COLO668 (cell line): ENCODE measurements around the gene GGCX.
"Not testable (repeated sequence)": the region's sequence is repeated elsewhere in the genome, so short reads cannot be mapped to it uniquely, and the experiment has no call there.

Experiments
- DNase-seq: peaks from one replicate; lab custom pipeline; 2025; ENCODE audit not compliant: unreplicated experiment; lab: John Stamatoyannopoulos, UW

Gene GGCX

DNA sequence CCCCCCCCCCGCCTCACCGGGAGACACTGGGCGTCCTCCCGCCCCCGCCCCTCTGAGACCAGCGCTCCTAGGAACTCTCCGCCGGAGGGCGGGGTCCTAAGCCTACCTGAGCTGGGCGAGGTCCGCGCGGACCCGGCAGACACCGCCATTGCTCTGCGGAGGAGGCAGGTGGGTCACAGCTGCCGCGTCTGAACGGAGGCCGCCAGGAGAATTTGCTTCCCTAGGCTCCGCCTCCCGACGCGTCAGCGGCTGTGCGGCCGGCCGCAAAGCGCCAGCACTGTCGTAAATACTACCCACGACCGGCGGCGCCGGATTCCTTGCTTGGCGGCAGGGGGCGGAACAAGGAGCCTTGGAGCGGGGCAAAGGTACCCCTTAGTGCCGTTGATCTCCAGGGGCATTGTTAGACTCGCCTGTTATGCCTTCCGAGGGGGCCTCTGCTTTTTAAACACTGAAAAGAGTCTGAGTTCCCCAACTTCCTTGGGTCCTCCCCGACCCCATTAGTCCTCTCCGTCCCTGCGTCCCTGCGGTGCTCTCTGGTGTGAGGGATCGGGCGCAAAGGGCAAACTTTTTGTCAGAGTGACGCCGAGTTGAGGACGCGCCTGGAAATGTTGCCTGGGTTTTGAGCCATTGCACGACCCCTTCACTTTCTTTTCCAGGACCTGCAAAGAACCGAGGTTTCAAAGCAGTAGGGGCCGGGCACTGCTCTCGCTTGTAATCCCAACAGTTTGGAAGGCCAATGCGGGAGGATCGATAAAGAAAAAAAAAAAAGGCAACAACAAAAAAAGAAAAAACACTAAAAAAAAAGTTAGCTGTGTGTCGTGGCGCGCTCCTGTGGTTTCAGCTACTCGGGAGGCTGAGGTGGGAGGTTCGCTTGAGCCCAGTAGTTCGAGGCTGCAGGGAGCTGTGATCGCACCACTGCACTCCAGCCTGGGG lies at the start of gene GGCX:
TSS of gene GGCX (minus strand) at position 214 of the 933 bp plus-strand sequence. CDS start at position 149, 65 bp downstream.
- peak; percentile 97 for DNase-seq

DNA sequence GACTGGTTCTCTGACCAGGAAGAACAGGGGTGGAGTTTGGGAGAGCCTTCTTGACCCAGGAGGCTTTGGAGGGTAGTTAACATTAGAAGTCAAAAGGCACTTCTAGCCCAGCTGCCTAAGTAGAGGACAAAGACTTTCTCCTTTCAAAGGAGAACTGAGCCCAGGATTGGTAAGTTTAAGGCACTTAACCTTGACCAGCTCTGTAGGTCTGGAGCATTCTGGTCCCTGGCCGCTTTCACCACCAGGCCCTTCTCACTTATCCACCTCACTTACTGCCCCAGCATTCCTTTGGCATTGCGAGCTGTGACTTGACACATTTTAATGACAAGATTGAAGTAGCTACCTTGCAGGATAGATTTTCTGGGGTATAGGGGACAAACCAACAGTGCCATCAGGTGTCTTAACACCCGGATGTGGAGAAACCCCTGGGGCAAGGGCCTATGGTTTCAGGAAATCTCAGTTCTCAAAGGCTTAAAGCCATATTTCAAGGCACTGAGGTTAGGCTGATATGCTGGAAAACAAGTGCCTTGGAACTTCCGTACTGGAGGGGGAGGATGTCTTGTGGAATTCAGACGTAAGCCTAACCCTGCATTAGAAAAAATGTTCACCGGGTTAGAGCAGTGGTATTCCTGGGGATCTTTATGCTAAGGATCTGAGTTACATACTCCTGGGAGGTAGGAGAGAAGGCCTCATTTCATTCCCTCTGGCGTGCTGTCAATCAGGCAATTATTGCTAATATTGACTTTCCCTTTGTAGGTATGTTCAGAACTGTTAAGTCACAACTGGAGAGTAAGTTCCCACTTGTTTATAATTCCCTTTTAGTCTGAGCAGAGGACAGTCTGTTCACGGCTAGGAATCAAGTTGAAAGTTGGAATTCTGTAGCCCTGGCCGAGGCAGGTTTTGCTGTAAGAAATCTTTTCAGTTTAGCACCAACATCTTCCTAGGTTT lies 46.2 kb upstream of the GGCX start:
- no peak for DNase-seq

DNA sequence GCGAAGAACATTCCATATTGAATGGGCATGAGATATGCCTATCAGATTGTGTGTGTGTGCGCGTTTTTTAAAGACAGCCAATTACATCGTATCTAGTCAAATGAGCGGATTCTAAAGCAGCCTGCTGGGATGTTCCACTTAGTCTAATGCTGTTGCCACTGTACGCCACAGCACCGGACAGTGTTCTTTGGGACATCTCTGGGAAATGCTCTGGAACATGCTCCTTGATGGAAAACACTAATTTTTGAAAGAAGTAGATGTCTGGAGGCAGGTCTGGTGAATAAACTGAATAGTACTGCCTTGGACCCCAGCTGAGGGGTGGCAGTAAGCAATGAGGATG lies 44.8 kb upstream of the GGCX start:
- no peak for DNase-seq

DNA sequence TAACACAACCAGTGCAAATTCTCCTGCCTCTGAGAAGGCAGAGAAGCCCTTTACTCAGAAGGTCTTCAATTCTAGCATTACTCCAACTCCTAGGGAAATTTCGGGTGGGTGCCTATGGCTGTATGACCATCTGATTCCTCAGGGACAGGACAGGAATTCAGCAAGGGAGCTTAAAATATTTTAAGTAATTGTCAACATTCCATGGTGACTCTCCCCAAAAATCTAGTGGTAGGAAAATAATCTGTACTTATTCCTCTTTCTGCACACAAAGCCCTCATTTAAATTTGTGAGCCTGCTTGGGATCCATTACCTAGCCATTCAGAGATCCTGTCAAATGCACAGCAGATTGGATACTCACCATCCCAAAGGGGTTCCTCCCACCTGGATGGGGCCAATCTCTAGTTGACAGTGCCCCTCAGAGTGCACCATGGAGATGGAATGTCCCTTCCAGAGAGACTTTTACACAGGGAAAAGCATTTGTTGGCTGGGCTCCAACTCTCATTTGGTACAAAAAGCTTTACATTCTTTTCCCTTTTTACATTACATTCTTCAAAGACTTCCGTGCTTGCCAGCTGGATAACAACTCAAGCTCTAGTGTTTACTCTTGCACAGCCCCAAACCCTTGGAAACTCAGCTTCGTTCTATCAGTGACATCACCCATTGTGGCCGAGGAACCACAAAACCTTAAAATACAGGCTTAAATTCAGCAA lies 44.3 kb upstream of the GGCX start:
- no peak for DNase-seq

DNA sequence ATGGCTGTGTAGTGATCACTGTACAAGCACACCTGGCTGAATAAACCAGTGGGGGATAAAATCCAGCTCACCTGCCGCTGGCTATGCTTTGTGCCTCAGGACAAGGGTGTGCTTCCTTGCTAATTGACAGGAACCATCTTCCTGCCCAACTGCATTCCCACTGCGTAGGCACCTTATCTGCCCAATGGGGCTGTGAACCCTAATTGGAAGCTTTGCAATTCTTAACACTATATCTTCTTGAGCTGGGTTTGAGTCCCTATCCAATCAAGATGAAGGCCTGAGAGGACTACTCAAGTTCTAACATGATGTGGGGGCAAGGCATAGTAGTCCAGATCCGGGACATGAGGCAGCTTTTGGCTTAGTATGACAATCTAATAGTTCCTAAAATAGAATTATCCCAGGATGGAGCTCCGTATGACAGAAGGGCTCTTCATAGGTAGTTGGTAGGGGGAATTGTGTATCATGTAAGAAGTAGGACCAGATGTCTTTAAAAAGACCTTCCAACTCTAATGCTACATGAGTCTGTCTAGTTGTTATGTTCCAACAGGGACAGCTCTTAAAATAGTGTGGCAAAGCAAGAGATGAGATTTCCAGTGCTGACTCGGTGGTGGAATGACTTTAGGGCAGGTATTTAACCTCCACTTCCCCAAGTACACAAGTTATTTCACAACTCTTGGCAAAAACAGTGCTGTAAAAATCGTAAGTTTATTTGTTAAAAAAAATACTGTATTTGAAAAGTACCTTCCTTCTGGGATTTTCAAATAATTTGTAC lies 43.5 kb upstream of the GGCX start:
- peak; percentile 22 for DNase-seq

DNA sequence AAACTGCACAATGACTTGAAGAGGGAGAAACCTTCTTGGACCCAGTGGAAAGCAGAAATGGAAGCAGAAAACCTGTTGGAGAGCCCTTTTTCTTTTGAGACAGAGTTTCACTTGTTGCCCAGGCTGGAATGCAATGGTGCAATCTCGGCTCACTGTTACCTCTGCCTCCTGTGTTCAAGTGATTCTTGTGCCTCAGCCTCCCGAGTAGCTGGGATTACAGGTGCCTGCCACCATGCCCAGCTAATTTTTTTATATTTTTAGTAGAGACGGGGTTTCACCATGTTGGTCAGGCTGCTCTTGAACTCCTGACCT lies 42.8 kb upstream of the GGCX start:
- not testable (repeated sequence) for DNase-seq

DNA sequence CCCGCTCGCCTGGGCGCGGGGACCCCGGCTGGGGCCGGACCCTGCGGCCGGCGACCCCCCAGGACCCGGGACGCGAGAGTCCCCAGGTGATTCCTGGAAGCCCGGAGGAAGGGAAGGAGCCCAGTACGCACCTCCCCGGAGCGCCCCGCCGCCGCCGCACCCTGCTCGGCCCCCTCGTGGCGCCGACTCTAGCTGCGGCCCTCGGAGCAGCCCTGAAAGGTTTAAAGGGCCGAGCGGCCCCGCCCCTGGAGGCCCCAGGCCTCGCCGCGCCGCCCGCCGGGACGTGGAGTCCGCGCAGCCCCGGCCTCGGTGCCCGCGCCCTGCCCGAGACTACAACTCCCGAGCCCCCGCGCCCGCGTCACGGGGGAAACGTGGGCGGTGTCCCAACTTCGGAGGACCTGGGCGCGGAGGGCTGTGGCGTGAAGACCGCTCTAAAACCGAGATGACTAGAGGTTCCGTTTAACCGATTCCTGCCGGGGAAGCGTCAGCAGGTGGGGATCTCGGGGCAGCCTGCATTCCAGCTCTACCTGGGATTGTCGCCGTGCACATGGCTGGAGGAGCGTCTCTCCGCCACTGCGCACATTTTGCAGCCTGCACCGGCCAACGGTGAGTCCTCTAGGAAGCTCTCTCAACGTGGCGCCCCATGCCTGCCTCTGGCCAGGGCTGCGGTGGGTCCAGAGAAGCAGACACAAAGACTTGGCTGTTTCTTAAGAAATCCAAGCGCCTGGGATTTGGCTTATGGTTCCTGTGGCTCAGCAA lies 41.4 kb upstream of the GGCX start, which contains the start of gene TMEM150A:
TSS of gene TMEM150A (minus strand) at position 223 of the 759 bp plus-strand sequence. CDS start 750 bp downstream, outside the sequence.
- peak; percentile 98 for DNase-seq

DNA sequence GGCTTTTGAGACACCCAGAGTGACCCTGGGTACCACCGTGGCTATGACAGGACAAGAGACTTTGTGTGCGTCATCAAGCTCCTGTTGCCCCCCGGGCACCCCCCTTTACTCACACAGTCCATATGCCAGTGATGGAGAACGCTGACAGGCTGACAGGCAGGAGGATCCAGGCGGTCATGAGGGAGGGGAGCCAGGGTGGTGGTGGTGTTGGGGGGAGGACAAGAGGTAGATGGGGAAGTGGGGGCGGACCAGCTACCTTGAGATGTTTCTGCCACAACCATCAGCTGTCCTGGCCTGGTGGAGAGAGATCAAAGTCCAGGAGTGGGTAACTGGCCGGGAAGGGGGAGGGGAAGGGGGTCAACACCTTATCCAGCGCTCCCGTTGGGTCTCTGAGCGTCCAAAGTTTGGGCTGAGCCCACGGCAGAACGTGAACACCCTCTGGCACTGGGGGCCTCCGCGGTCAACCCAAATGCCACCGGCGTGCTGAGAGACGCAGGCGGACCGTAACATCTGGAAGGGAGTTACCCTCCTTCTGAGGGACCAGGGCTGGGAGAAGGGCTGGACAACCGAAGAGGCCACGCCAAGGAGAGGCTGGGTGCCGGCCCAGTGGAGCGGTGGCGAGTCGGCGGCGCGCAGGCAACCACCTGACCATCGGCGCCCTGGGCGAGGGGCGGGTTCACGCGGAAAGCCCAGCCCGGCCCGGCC lies 40.6 kb upstream of the GGCX start:
- DNase-seq: peak; percentile 67

DNA sequence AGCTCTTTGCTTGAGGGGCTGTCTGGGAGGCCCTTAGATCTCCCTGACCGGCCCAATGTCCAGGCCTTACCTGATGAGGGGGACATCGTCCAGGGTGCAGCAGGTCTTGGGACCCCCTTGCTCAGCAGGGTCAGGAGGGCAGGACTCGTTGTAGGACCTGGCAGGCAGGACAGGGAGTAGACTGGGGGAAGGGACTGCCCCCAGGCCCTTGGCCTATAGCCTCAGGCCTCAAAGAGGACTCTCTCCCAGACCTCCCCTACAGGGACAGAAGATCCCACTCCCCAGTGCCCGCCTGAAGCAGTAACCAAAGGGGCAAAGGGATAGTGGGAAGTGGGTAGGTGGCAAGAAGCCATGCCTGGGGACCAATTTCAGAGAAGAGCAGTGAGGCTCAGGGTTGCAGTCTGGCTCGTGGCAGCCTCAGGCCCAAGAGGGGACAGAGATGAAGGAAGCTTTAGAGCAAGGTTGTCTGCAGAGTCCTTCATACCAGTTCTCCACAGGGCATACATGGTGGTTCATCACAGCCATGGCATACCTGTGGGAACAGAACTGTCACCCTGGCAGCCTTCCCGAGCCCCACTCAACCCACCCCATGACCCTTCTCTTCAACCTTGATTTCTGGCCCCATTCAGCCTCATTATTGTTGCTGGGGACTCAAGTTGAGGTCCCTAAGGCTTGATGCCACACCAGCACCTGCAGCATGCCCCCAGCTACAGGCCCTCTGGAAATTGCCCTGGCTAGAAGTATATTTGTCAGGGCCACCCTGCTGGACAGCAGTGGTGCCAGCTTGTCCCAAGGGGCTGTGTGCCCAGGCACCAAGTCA lies 39.9 kb upstream of the GGCX start:
- DNase-seq: no peak

DNA sequence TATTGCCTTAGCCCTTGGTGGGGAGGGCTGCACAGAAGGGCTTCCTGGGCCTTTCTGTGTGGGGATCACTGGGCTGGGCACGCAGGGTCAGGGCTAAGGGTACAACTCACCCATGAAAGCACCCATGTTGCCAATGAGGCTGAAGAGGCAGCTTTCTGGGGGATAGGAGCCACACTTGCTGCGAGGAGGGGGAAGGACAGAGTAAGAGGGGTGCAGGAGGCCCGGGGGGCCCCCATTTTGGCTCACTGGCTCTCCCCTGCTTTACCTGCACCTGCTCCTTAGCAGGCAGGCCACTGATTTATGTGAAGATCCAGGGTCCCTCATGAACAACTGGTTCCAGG lies 38.9 kb upstream of the GGCX start:
- no peak for DNase-seq

DNA sequence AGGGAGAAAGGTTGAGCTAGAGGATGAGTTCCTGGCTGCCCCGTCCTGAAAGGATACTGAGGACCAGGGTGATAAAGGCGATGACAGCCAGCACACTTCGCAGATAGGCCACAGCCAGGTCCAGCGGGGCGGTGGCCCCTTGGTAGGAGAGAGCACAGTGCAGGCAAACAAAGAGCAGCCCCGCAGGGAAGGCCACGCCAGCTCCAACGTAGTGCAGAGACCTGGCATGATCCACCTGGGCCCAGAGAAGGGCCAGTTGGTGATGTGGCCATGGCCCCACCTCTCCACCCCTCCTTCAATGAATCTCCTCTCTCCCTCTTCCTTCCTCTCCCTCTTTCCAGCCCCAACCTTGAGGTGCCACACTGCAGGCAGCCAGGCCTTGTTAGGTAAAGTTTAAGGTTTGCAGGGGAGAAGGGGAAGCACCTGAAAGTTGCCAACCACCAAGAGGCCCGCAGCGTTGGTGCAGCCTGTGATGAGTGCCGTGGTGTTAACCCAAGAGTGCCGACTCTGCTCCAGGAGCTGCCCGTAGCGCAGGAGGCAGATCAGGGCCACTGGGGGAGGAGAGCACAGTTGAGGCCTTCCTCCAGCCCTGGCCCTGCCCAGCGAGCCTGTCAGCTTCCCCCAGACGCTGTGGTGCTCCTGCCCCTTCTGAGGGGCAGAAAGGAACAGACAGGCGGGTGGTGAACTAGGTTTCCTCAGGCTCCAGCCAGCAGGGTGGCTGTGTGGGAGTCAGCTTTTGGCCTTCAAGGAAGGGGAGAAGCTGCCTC lies 38.4 kb upstream of the GGCX start:
- no peak for DNase-seq

DNA sequence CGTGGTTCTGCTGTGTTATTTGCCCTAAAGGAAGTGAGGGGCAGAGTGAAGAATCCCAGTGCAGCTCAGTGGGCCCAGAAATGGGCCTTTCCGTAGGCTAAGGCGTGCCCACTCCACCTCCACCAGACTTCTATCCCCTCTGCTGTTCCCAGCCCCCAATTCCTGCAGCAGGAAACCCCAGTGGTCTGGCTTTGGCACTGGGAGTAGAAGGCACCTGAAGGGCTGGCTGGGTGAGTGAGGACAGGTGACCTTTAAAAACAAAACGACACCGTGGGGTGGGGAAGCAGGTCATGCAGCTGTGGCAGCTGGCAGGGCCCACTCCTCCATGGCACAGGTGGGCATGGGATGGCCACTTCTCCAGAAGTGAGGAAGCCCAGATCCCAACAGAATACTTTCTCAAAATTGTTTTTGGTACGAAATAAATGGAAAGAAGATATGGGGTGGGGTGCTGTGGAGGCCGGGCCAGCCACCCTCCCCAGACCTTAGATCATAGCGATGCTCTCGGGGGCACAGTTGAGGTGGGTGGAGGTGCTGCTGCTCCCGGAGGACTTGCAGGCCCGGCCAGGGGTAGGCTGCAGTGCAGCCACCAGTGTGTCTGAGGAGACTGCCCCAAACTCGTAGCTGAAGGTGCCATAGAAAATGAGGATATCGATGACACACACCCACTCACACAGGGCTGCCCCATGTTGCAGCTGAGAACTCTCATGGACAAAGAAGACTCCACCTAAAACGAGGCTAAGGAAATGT lies 37.5 kb upstream of the GGCX start:
- no peak for DNase-seq

DNA sequence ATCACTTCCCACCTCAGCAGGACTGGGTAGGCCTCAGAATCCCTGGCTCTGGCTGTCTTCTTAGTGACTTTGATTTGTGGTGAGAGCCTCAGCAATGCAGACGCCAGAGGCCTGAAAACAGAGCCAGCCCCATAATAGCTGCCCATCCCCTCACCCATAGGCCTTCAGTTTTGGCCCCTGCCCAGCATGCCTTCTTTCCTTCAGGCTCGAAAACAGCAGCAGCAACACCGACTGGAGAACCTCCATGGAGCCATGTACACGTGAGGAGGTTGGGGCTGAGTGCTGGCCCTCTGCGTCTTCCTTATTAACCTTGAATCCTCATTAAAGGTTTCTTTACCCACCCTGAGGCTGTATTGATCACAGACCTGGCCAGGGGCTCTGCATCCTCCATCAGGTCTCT lies 35.9 kb upstream of the GGCX start:
- DNase-seq: no peak

DNA sequence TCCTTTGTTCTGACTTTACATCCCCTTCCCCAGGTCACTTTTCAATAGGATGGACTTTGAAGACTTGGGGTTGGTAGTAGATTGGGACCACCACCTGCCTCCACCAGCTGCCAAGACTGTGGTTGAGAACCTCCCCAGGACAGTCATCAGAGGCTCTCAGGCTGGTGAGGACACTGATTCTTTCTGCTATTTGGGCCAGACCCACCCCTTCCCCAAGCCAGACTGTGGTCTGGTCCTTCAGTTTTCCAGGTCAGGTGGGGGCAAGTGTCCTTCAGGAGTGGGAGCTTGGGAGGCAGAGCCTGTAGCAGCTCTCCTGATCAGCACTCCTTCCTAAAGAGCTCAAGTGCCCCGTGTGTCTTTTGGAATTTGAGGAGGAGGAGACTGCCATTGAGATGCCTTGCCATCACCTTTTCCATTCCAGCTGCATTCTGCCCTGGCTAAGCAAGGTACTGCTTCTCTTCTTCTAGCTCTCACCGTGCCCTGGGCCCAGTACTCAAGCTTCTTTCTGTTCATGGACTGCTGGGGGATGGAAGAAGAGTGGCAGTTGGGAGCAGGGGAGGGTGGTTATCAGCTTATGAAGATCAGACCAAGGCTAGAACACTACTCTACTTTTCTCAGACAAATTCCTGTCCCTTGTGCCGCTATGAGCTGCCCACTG lies 35.3 kb upstream of the GGCX start:
- DNase-seq: no peak

DNA sequence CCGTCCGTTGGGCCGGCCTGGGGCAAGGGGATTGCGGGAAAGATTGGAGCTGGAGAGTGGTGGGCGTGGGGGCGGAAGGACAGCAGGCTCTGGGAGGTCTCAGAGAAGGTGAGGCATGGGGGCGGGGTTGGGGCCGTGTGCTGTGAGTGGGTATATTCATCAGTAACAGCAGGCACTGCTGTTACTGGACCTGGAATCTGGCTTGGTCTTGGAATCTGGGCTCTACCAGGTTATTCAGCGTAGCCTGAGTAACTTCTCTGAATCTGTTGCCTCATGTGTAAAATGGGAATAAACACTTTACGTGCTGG lies 34.7 kb upstream of the GGCX start:
- no peak for DNase-seq

DNA sequence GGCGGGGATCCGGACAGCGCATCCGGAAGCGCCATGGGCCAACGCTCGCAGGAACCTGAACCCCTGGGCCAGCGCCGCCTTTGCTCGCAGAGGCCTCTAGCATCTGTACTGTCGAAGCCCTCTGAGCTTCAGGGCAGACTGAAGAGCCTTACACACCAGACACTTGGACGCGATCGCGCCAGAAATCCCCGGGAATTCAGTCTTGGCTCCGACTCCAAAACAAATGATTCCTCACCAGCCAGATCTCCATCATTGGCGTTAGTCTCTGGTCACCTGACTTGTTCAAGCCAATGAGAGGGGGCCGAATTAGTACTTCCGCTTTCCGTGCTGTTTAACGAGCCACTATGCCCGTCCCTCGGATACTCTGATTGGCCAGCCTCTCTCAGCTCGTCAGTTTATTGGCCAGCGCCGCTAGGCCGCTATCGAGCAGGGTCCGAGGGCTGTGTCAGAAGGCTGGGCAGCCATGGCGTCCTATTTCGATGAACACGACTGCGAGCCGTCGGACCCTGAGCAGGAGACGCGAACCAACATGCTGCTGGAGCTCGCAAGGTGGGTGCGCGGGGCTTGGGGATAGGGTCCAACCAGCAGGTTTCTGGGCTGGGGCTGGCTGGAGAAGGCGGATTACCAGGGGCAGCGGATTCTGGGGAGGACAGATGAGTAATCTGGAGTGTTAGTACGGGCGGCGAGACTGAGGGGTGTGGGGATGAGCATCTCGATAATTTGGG lies 34.2 kb upstream of the GGCX start, which contains the start of gene RNF181:
TSS of gene RNF181 (plus strand) at position 445 of the 725 bp plus-strand sequence. CDS start at position 464, 19 bp downstream.
- DNase-seq: peak; percentile 92
